IMR-90 (cell line): Measurements from ENCODE around the gene C11orf71. TPM values are rescaled to one million over a fixed set of nuclear protein-coding genes. Genes with fewer than 3 reads are reported as not detected.

Experiments used
- ATAC-seq: fragments of 200-7000 bp; cut with Tn5 transposase; 2 replicates; pipeline ENCODE4 v1.9.1; 2020; ENCODE audit warnings: low read depth, mild to moderate bottlenecking, moderate library complexity
- BruUV-seq: library from RNA; stranded (reverse); fragments of 400-500 nt; replicated peaks from 2 replicates; lab custom pipeline; 2021; lab: Mats Ljungman, UMichigan
- CTCF ChIA-PET: fragments of 300-600 bp; formaldehyde crosslinking; extraction: SDS; loops from one replicate; lab custom pipeline; 2021; ENCODE audit warnings: antibody characterized with exemption; lab: Yijun Ruan, JAX
- POLR2A ChIA-PET: fragments of 300-600 bp; sonication (Branson Sonifier 250); formaldehyde crosslinking; loops from one replicate; lab custom pipeline; 2022; ENCODE audit warnings: antibody characterized with exemption; ENCODE audit not compliant: unreplicated experiment; lab: Charles Lee
- DNase-seq: peaks from one replicate; pipeline ENCODE4 v3.0.0; 2013
- H2AFZ ChIP-seq: replicated peaks from 2 replicates; pipeline ENCODE3; 2013; ENCODE audit warnings: low read length, mild to moderate bottlenecking; ENCODE audit not compliant: poor library complexity
- H2AK5ac ChIP-seq: 2 replicates; pipeline ENCODE4 v1.6.1; 2013; ENCODE audit warnings: low read depth, low read length, inconsistent platforms
- H2AK9ac ChIP-seq: replicated peaks from 2 replicates; pipeline ENCODE3; 2013; ENCODE audit warnings: mild to moderate bottlenecking, low read depth, low read length, moderate library complexity; ENCODE audit not compliant: poor library complexity
- H2BK120ac ChIP-seq: 2 replicates; pipeline ENCODE4 v1.6.1; 2013; ENCODE audit warnings: low read depth, low read length, inconsistent platforms
- H2BK15ac ChIP-seq: 3 replicates; pipeline ENCODE4 v1.6.1; 2013; ENCODE audit warnings: low read depth, low read length, inconsistent platforms
- H2BK20ac ChIP-seq: 2 replicates; pipeline ENCODE4 v1.6.1; 2013; ENCODE audit warnings: low read depth, mild to moderate bottlenecking, inconsistent platforms, low read length, moderate library complexity
- H2BK5ac ChIP-seq: 2 replicates; pipeline ENCODE4 v1.6.1; 2013; ENCODE audit warnings: mild to moderate bottlenecking, low read depth, low read length, inconsistent platforms; ENCODE audit not compliant: poor library complexity, severe bottlenecking
- H3K14ac ChIP-seq: replicated peaks from 2 replicates; pipeline ENCODE4 v1.6.1; 2013; ENCODE audit warnings: low read depth, low read length, inconsistent platforms
- H3K18ac ChIP-seq: 2 replicates; pipeline ENCODE4 v1.6.1; 2013; ENCODE audit warnings: low read depth, low read length, control low read depth
- H3K23ac ChIP-seq: 2 replicates; pipeline ENCODE4 v1.6.1; 2013; ENCODE audit warnings: low read depth, low read length, inconsistent platforms
- H3K27ac ChIP-seq: 2 replicates; pipeline ENCODE4 v1.5.1; 2013; ENCODE audit warnings: mild to moderate bottlenecking, control low read depth, low read length; ENCODE audit not compliant: insufficient read depth
- H3K27me3 ChIP-seq: 2 replicates; pipeline ENCODE4 v1.6.1; 2013; ENCODE audit warnings: low read length; ENCODE audit not compliant: control insufficient read depth, insufficient read depth
- H3K36me3 ChIP-seq: 2 replicates; pipeline ENCODE4 v1.6.1; 2013; ENCODE audit warnings: low read length, mixed read lengths; ENCODE audit not compliant: control insufficient read depth, insufficient read depth
- H3K4ac ChIP-seq: 2 replicates; pipeline ENCODE4 v1.6.1; 2013; ENCODE audit warnings: low read depth, low read length, inconsistent platforms
- H3K4me1 ChIP-seq: 2 replicates; pipeline ENCODE4 v1.6.1; 2013; ENCODE audit warnings: low read length, mixed read lengths; ENCODE audit not compliant: control insufficient read depth, insufficient read depth
- H3K4me2 ChIP-seq: 2 replicates; pipeline ENCODE4 v1.6.1; 2013; ENCODE audit warnings: low read depth, mild to moderate bottlenecking, control low read depth, low read length, moderate library complexity
- H3K4me3 ChIP-seq: 2 replicates; pipeline ENCODE4 v1.5.1; 2013; ENCODE audit warnings: low read depth, mild to moderate bottlenecking, control low read depth, low read length, moderate library complexity; ENCODE audit not compliant: insufficient read depth
- H3K56ac ChIP-seq: 2 replicates; pipeline ENCODE4 v1.6.1; 2013; ENCODE audit warnings: low read length, inconsistent platforms; ENCODE audit not compliant: insufficient read depth; ENCODE audit errors: extremely low read depth
- H3K79me1 ChIP-seq, 2 experiments: 2 replicates each; pipeline ENCODE4 v1.6.1; 2013; ENCODE audit warnings: low read length in 2 of 2, inconsistent platforms in 1 of 2, low read depth in 1 of 2
- H3K9ac ChIP-seq: 2 replicates; pipeline ENCODE4 v1.6.1; 2013; ENCODE audit warnings: low read depth, low read length, control low read depth
- H3K9me1 ChIP-seq: 2 replicates; pipeline ENCODE4 v1.6.1; 2013; ENCODE audit warnings: low read length, inconsistent platforms; ENCODE audit not compliant: insufficient read depth
- H3K9me3 ChIP-seq: 2 replicates; pipeline ENCODE4 v1.6.1; 2013; ENCODE audit warnings: low read length; ENCODE audit not compliant: control insufficient read depth, insufficient read depth
- H4K20me1 ChIP-seq: 2 replicates; pipeline ENCODE4 v1.6.1; 2013; ENCODE audit warnings: low read length, inconsistent platforms; ENCODE audit not compliant: insufficient read depth
- H4K5ac ChIP-seq: 2 replicates; pipeline ENCODE4 v1.6.1; 2013; ENCODE audit warnings: mild to moderate bottlenecking, low read depth, low read length, control low read depth
- H4K8ac ChIP-seq, 2 experiments: 2 replicates each; pipeline ENCODE4 v1.6.1; 2013; ENCODE audit warnings: low read depth in 2 of 2, low read length in 2 of 2, control low read depth in 1 of 2, inconsistent platforms in 1 of 2
- H4K91ac ChIP-seq: 2 replicates; pipeline ENCODE4 v1.6.1; 2013; ENCODE audit warnings: low read depth, low read length, inconsistent platforms; ENCODE audit not compliant: insufficient read depth
- BHLHE40 ChIP-seq: fragments of 150-350 bp; IDR thresholded peaks from 2 replicates; pipeline ENCODE4 v1.6.1; 2016; ENCODE audit warnings: mild to moderate bottlenecking, low read depth, low read length
- CEBPB ChIP-seq: IDR thresholded peaks from 2 replicates; pipeline ENCODE4 v1.6.1; 2012; ENCODE audit warnings: low read depth, low read length, improper control_type of control experiment
- MAFK ChIP-seq: IDR thresholded peaks from 2 replicates; pipeline ENCODE4 v1.6.1; 2012; ENCODE audit warnings: low read depth, low read length, improper control_type of control experiment
- WGBS, 2 experiments: methylation state at CpG; one replicate each; pipeline versions ENCODE4 v1.1.5 to v1.1.7; 2013; ENCODE audit warnings: missing lambda C conversion rate in 2 of 2; ENCODE audit not compliant: insufficient read length in 1 of 2; ENCODE audit errors: extremely low coverage in 2 of 2; 5-methylcytosine and 5-hydroxymethylcytosine counted together
- dilution Hi-C: fragments of 300-500 bp; cut with HindIII; formaldehyde crosslinking; loops from one replicate; pipeline ENCODE4 v1.14.3; 2018; ENCODE audit warnings: low sequenced_read_pairs; ENCODE audit not compliant: unreplicated experiment
- in situ Hi-C: fragments of 300-500 bp; cut with MboI; formaldehyde crosslinking; loops from 3 replicates; pipeline ENCODE4 v1.14.3; 2019; ENCODE audit warnings: low sequenced_read_pairs, inconsistent platforms, mixed read lengths
- intact Hi-C: fragments of 100-400 bp; cut with micrococcal nuclease; formaldehyde crosslinking; loops from 2 replicates; pipeline ENCODE4 v1.10.0; 2022
- polyA plus RNA-seq, 3 experiments: library from polyadenylated mRNA; depleted of rRNA; stranded (reverse); fragments of >200 nt; gene quantifications; 2 replicates each; pipeline ENCODE4 v1.2.3, GENCODE V29; 2012; ENCODE audit warnings: low replicate concordance in 1 of 3
- total RNA-seq: library from RNA; depleted of rRNA; stranded (reverse); fragments of >200 nt; gene quantifications from 2 replicates; pipeline ENCODE4 v1.2.3, GENCODE V29; 2012

C11orf71 gene
- total and polyA plus RNA-seq, 2 of the 4 experiments (the other 2 are of a cell fraction): 2.3 to 3.7 TPM

GRCh38 chr11:114447444-114447843, 47.1 kb upstream of the C11orf71 start:
- Histone ChIP-seq H3K4me1 (peaks cover 16% of the 10 kb centered on the region), H3K14ac (peak overlapping the region; percentile 93), H3K79me1 (peaks cover 31 to 50% of the 10 kb centered on the region in 2 experiments), H2AFZ (no peak overlapping the region), H3K18ac (peak overlapping the region; percentile 94), H3K4me3 (no peak overlapping the region; the same call in 1 of the 2 replicates), H4K8ac (peak overlapping the region in 1 of 2 experiments; percentile 54; a peak in 3 of 4 replicates), H3K36me3 (peaks cover 20% of the 10 kb centered on the region), H3K56ac (peak overlapping the region; percentile 78; the same call in 1 of the 2 replicates), H3K9ac (peak overlapping the region; percentile 67), H3K27me3 (no peaks in the 10 kb centered on the region), H2AK5ac (peak overlapping the region; percentile 20), H2BK15ac (peak overlapping the region; percentile 95; the same call in 1 of the 3 replicates), H4K5ac (peak overlapping the region; percentile 81), H3K27ac (peak overlapping the region; percentile 93; the same call in 1 of the 2 replicates), H3K23ac (peak overlapping the region; percentile 91; the same call in 1 of the 2 replicates), H2BK5ac (peak overlapping the region; percentile 68), H3K9me1 (peaks cover 6% of the 10 kb centered on the region; the same call in 1 of the 2 replicates), H4K91ac (peak overlapping the region; percentile 60), H3K4me2 (peak overlapping the region; percentile 97), H3K9me3 (no peaks in the 10 kb centered on the region), H2BK20ac (peak overlapping the region; percentile 85), H4K20me1 (no peaks in the 10 kb centered on the region), H3K4ac (peak overlapping the region; percentile 81), H2BK120ac (peak overlapping the region; percentile 35), H2AK9ac (no peak overlapping the region)
- intact Hi-C loops (loop anchor here (5.0 kb wide), 1 partner anchor 150 kb away; the partner anchor contains the start of gene NNMT), dilution Hi-C loops (no loop called here), in situ Hi-C loops (loop anchor here (10.0 kb wide), 1 partner anchor 93 kb away; no protein-coding TSS in a partner anchor)
- DNase-seq: no peak
- TF ChIP-seq CEBPB (peak; percentile 33; the same call in 1 of the 2 replicates), BHLHE40 (no peak), MAFK (no peak)
- peak; percentile 59 for ATAC-seq
- ChIA-PET CTCF (interaction anchor here (0.6 to 1.1 kb wide), 3 partner anchors 80 to 181 kb away, joined by 3 to 4 read pairs (median 3); no protein-coding TSS in a partner anchor), POLR2A (interaction anchor here (0.7 kb wide), 1 partner anchor 43 kb away, joined by 3 read pairs; no protein-coding TSS in a partner anchor)
- BruUV-seq: no TSS peak
- no CpG with 5 or more reads among the region's 2 CpGs for WGBS, 2 experiments
